ENCODE results near the gene SPIRE2.
A peak's percentile ranks its signal among the peaks of the same experiment; 100 is the strongest.
"Not testable (repeated sequence)": the region's sequence is repeated elsewhere in the genome, so short reads cannot be mapped to it uniquely, and the experiment has no call there.

The SPIRE2 gene

GRCh38 chr16:89828199-89828869, at the start of gene SPIRE2:
Gene SPIRE2 (plus strand): TSS chr16:89828475. CDS start chr16:89828551, 76 bp downstream.
- no peaks in the 10 kb centered on the region for H3K9me3 ChIP-seq (ENCODE audit: insufficient read depth, low read depth, low read length)
- peaks cover 5% of the 10 kb centered on the region; the same call in 1 of the 2 replicates for H3K4me1 ChIP-seq (ENCODE audit: insufficient read depth, low read length)
- H3K27ac ChIP-seq (ENCODE audit: low read length), result no peak within 1 kb of the TSS
- peak within 1 kb of the TSS; percentile 63 for H3K9ac ChIP-seq (ENCODE audit: low read depth, low read length)
- no peaks in the 10 kb centered on the region for H3K36me3 ChIP-seq (ENCODE audit: insufficient read depth, low read depth, low read length)
- H3K27me3 ChIP-seq (ENCODE audit: insufficient read depth, low read length), result no peaks in the 10 kb centered on the region; the same call in 1 of the 2 replicates
- H3K4me3 ChIP-seq (ENCODE audit: low read length), result peak within 1 kb of the TSS; percentile 75

- no peak overlapping the region for H3K4me3 ChIP-seq (ENCODE audit: low read length)
- no peaks in the 10 kb centered on the region for H3K4me1 ChIP-seq (ENCODE audit: insufficient read depth, low read length)
- H3K36me3 ChIP-seq (ENCODE audit: insufficient read depth, low read depth, low read length), result peaks cover 75% of the 10 kb centered on the region
- no peaks in the 10 kb centered on the region for H3K9me3 ChIP-seq (ENCODE audit: insufficient read depth, low read depth, low read length)
- H3K27ac ChIP-seq (ENCODE audit: low read length), result no peak overlapping the region
- H3K9ac ChIP-seq (ENCODE audit: low read depth, low read length), result no peak overlapping the region
- H3K27me3 ChIP-seq (ENCODE audit: insufficient read depth, low read length), result no peaks in the 10 kb centered on the region
These were observed 48.9 kb upstream of the SPIRE2 start for GRCh38 chr16:89779231-89779908.

- Histone ChIP-seq H3K9me3 (ENCODE audit: insufficient read depth, low read depth, low read length) (no peaks in the 10 kb centered on the region), H3K9ac (ENCODE audit: low read depth, low read length) (no peak overlapping the region), H3K36me3 (ENCODE audit: insufficient read depth, low read depth, low read length) (peaks cover 77% of the 10 kb centered on the region), H3K27me3 (ENCODE audit: insufficient read depth, low read length) (no peaks in the 10 kb centered on the region), H3K4me1 (ENCODE audit: insufficient read depth, low read length) (no peaks in the 10 kb centered on the region), H3K4me3 (ENCODE audit: low read length) (no peak overlapping the region), H3K27ac (ENCODE audit: low read length) (no peak overlapping the region)
These were observed 48.4 kb upstream of the SPIRE2 start for GRCh38 chr16:89779909-89780305.

GRCh38 chr16:89782489-89782888, 45.8 kb upstream of the SPIRE2 start:
- Histone ChIP-seq H3K4me3 (ENCODE audit: low read length) (no peak overlapping the region), H3K9ac (ENCODE audit: low read depth, low read length) (no peak overlapping the region), H3K27ac (ENCODE audit: low read length) (no peak overlapping the region), H3K27me3 (ENCODE audit: insufficient read depth, low read length) (no peaks in the 10 kb centered on the region), H3K36me3 (ENCODE audit: insufficient read depth, low read depth, low read length) (peaks cover 80% of the 10 kb centered on the region), H3K9me3 (ENCODE audit: insufficient read depth, low read depth, low read length) (no peaks in the 10 kb centered on the region), H3K4me1 (ENCODE audit: insufficient read depth, low read length) (no peaks in the 10 kb centered on the region)

GRCh38 chr16:89783952-89784351, 44.3 kb upstream of the SPIRE2 start:
- H3K9me3 ChIP-seq (ENCODE audit: insufficient read depth, low read depth, low read length); H3K4me1 ChIP-seq (ENCODE audit: insufficient read depth, low read length); H3K4me3 ChIP-seq (ENCODE audit: low read length); H3K27me3 ChIP-seq (ENCODE audit: insufficient read depth, low read length); H3K27ac ChIP-seq (ENCODE audit: low read length); H3K9ac ChIP-seq (ENCODE audit: low read depth, low read length): not testable (repeated sequence)
- peaks cover 80% of the 10 kb centered on the region for H3K36me3 ChIP-seq (ENCODE audit: insufficient read depth, low read depth, low read length)

GRCh38 chr16:89784406-89784805, 43.9 kb upstream of the SPIRE2 start:
- Histone ChIP-seq H3K4me3 (ENCODE audit: low read length) (no peak overlapping the region), H3K9me3 (ENCODE audit: insufficient read depth, low read depth, low read length) (no peaks in the 10 kb centered on the region), H3K36me3 (ENCODE audit: insufficient read depth, low read depth, low read length) (peaks cover 80% of the 10 kb centered on the region), H3K4me1 (ENCODE audit: insufficient read depth, low read length) (no peaks in the 10 kb centered on the region), H3K9ac (ENCODE audit: low read depth, low read length) (no peak overlapping the region), H3K27me3 (ENCODE audit: insufficient read depth, low read length) (no peaks in the 10 kb centered on the region), H3K27ac (ENCODE audit: low read length) (no peak overlapping the region)

GRCh38 chr16:89785523-89786155, 42.6 kb upstream of the SPIRE2 start:
- Histone ChIP-seq H3K27ac (ENCODE audit: low read length) (no peak overlapping the region), H3K27me3 (ENCODE audit: insufficient read depth, low read length) (no peaks in the 10 kb centered on the region), H3K9me3 (ENCODE audit: insufficient read depth, low read depth, low read length) (no peaks in the 10 kb centered on the region), H3K36me3 (ENCODE audit: insufficient read depth, low read depth, low read length) (peaks cover 78% of the 10 kb centered on the region), H3K4me3 (ENCODE audit: low read length) (no peak overlapping the region), H3K9ac (ENCODE audit: low read depth, low read length) (no peak overlapping the region), H3K4me1 (ENCODE audit: insufficient read depth, low read length) (no peaks in the 10 kb centered on the region)

GRCh38 chr16:89786474-89787364, 41.6 kb upstream of the SPIRE2 start:
- Histone ChIP-seq H3K36me3 (ENCODE audit: insufficient read depth, low read depth, low read length) (peaks cover 85% of the 10 kb centered on the region), H3K4me1 (ENCODE audit: insufficient read depth, low read length) (no peaks in the 10 kb centered on the region), H3K27me3 (ENCODE audit: insufficient read depth, low read length) (no peaks in the 10 kb centered on the region), H3K9ac (ENCODE audit: low read depth, low read length) (no peak overlapping the region), H3K27ac (ENCODE audit: low read length) (no peak overlapping the region), H3K4me3 (ENCODE audit: low read length) (no peak overlapping the region), H3K9me3 (ENCODE audit: insufficient read depth, low read depth, low read length) (no peaks in the 10 kb centered on the region)

- no peaks in the 10 kb centered on the region for H3K27me3 ChIP-seq (ENCODE audit: insufficient read depth, low read length)
- peaks cover 90% of the 10 kb centered on the region for H3K36me3 ChIP-seq (ENCODE audit: insufficient read depth, low read depth, low read length)
- H3K27ac ChIP-seq (ENCODE audit: low read length), result no peak overlapping the region
- no peaks in the 10 kb centered on the region for H3K9me3 ChIP-seq (ENCODE audit: insufficient read depth, low read depth, low read length)
- no peak overlapping the region for H3K4me3 ChIP-seq (ENCODE audit: low read length)
- no peaks in the 10 kb centered on the region for H3K4me1 ChIP-seq (ENCODE audit: insufficient read depth, low read length)
- no peak overlapping the region for H3K9ac ChIP-seq (ENCODE audit: low read depth, low read length)
These were observed 40.9 kb upstream of the SPIRE2 start for GRCh38 chr16:89787365-89787805.

GRCh38 chr16:89791278-89791995, 36.8 kb upstream of the SPIRE2 start:
- Histone ChIP-seq H3K9me3 (ENCODE audit: insufficient read depth, low read depth, low read length) (no peaks in the 10 kb centered on the region), H3K27me3 (ENCODE audit: insufficient read depth, low read length) (no peaks in the 10 kb centered on the region), H3K4me3 (ENCODE audit: low read length) (no peak overlapping the region), H3K9ac (ENCODE audit: low read depth, low read length) (no peak overlapping the region), H3K36me3 (ENCODE audit: insufficient read depth, low read depth, low read length) (peaks cover 81% of the 10 kb centered on the region), H3K27ac (ENCODE audit: low read length) (no peak overlapping the region), H3K4me1 (ENCODE audit: insufficient read depth, low read length) (no peaks in the 10 kb centered on the region)

GRCh38 chr16:89793092-89793491, 35.2 kb upstream of the SPIRE2 start:
- H3K4me3 ChIP-seq (ENCODE audit: low read length); H3K4me1 ChIP-seq (ENCODE audit: insufficient read depth, low read length); H3K9me3 ChIP-seq (ENCODE audit: insufficient read depth, low read depth, low read length); H3K27me3 ChIP-seq (ENCODE audit: insufficient read depth, low read length); H3K27ac ChIP-seq (ENCODE audit: low read length); H3K9ac ChIP-seq (ENCODE audit: low read depth, low read length): not testable (repeated sequence)
- H3K36me3 ChIP-seq (ENCODE audit: insufficient read depth, low read depth, low read length), result peaks cover 79% of the 10 kb centered on the region
